A549 (cell line): ENCODE results near the gene PDZD2.
A peak's percentile ranks its signal among the peaks of the same experiment; 100 is the strongest.

ENCODE experiments used
- CTCF ChIP-seq: fragments of >200 bp; sonication (Bioruptor Twin); formaldehyde crosslinking; IDR thresholded peaks from 3 replicates; pipeline ENCODE4 v1.5.1; 2016
- ELK1 ChIP-seq: fragments of 150-350 bp; IDR thresholded peaks from 2 replicates; pipeline ENCODE4 v1.6.1; 2014; ENCODE audit warnings: low read depth, mild to moderate bottlenecking, low read length
- MAZ ChIP-seq: fragments of 150-350 bp; IDR thresholded peaks from 2 replicates; pipeline ENCODE4 v1.6.1; 2014; ENCODE audit warnings: antibody characterized with exemption, low read depth, low read length, borderline replicate concordance
- POLR2A ChIP-seq: IDR thresholded peaks from 2 replicates; pipeline ENCODE4 v1.6.1; 2012; ENCODE audit warnings: mild to moderate bottlenecking, low read length
- RCOR1 ChIP-seq: fragments of 150-350 bp; IDR thresholded peaks from 2 replicates; pipeline ENCODE4 v1.6.1; 2014; ENCODE audit warnings: antibody characterized with exemption, low read length, low read depth

GRCh38 chr5:32092938-32093812, 454.2 kb downstream of the PDZD2 start:
- TF ChIP-seq RCOR1 = no peak
- no peak for TF ChIP-seq MAZ
- peak; percentile 88 for TF ChIP-seq CTCF
- TF ChIP-seq ELK1 = no peak
- TF ChIP-seq POLR2A = no peak
